GM18511 (cell line): Measurements from ENCODE around the gene ACP7.
"Not testable (repeated sequence)": the region's sequence is repeated elsewhere in the genome, so short reads cannot be mapped to it uniquely, and the experiment has no call there.

Experiments used
- ATAC-seq: cut with Tn5 transposase; IDR thresholded peaks from one replicate; pipeline ENCODE4 v1.9.1; 2021; ENCODE audit warnings: mild to moderate bottlenecking, moderate library complexity; ENCODE audit not compliant: unreplicated experiment

Gene ACP7

DNA sequence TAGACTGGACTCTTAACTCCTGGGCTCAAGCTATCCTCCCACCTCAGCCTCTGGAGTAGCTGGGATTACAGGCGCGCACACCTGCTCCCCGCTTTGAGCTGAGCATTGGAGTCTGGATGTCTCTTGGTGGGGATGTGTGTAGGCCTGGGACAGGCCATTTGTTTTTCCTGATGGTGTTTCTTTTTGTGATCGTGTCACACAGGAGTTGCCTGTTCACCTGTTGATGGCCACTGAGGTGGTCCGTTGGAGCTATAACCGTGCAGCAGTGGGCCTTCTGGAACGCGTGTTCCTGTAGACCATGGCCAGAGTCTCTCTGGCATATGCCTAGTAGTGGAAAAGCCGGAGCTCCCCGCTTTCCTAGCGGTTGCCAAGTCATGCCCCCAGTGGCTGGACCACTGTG lies 44.9 kb downstream of the ACP7 start:
- no peak for ATAC-seq

DNA sequence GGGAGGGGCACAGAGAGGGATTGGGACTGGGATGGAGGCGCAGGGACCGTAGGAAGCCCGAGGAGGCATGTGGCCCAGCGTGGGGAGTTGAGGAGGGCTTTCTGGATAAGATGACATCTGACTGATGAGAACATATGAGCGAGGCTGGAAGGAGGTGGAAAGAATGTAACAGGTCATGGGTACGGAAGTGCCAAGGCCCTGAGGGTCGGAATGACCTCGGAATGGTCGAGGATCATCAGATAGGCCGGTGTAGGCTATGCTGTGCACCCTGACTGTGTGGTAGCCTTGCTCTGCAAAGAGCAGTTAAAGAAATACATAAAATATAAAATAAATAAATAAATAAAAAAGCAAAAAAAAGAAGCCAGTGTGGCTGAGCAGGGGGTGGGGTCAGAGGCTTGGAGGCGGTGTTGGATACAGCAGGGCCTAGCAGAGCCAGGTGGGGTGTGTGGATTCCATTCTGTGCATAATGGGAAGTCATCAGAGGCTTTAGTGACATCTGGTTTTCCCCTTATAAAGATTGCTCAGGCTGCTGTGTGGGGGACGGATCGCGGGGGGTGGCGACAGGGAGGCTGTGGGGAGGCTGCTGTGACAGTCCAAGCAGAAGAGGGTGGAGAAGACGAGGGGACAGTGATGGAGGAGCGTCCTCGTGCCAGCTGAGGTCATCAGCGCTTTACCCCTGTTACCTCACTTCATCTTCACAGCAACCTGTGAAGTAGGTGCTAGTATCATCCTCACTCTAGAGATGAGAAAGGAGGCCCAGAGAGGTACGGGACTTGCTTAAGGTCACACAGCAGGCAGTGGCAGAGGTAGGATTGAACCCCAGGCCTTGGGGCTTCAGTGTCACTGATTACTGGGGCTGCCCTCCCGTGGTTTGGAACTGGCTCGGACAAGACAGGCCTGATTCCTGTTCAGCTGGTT lies 46.4 kb downstream of the ACP7 start:
- no peak for ATAC-seq

DNA sequence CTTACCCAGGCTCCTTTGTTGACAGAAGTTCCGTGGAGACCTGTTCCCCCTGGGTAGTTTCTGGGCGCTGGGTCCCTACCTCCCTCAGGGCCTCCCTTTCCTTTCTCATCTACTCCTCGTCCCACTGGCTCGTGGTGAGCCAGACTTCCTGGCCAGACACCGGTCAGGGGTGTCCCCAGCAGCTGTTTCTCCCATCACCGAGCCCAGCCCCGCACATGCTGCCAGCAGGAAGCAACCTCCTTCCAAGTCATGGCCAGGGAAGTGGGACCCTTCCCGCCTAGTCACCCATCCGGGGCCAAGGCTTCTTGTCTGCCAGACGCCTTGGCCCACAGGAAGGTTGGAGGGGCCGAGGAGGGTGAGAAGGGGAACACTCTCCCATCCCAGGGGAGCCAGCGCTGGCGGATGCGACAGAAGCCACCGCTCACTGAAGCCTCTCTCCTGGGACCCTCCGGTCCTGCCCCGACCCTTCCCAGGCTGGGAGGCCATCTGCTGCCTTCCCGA lies 47.1 kb downstream of the ACP7 start:
- no peak for ATAC-seq

DNA sequence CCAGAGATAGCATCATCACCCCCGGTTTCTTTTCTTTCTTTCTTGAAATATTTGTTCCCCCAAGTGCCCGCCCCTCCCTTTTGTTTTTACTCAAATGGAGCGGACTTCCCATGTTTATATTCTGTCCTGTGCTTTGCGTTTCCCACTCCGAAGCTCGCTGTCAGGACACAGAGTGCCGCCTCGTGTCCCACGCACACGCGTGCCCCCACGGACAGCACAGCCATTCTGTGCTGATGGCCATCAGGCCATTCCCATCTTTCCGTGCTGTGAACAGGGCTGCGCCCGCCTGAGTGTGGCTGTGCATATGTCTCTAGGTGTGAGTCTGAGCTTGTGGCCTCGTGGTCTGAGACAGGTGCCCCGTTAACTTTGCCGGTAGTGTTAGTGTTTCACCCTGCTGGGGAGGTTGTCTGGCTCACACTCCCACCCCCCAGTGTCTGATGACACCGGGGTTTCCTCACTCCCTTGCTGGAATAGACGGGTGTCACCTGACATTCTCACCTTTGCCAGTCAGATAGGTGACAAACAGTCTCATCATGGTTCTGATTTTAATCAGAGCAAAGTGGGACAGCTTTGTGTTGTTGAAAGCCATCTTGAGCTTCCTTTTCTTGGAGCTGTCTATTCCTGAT lies 48.3 kb downstream of the ACP7 start:
- ATAC-seq = no peak

DNA sequence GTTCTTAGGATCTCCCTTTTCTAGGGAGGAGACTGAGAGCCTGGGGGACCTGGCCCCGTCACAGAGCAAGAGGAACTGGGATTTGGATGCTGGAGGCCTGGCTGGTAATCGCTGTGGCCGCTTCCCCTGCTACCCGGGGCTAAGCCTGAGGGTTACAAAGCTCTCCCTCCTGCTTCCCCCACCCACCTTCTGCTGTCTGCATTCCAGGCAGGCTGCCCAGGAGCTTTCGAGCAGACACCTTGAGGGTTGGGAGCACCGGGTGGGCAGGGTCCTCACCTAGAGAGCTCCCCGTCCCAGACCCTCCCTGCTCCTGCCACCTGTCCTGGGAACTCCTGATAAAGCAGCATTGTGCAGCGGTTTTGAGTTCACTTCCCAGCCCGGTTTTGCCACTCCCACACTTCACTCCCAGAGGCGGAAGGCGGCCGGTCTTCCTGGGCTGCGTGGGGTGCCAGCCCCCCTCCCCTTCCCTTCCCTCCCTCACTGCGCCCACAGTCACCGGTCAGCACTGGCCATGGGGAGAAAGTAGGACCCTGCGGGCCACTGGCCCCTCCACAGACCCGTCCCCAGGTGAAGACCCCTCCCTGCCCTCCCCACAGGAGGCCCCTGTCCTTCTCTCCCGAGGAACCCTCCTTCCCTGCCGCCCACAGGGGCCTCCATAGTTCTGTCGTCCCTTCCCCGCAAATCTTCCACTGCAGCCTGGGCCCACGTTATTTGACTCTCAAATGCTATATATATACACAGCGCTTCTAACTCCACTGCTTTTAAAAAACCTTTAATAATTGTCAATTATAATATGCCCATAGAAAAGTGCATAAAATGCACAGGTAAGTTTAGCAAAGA lies 49.5 kb downstream of the ACP7 start:
- no peak for ATAC-seq

DNA sequence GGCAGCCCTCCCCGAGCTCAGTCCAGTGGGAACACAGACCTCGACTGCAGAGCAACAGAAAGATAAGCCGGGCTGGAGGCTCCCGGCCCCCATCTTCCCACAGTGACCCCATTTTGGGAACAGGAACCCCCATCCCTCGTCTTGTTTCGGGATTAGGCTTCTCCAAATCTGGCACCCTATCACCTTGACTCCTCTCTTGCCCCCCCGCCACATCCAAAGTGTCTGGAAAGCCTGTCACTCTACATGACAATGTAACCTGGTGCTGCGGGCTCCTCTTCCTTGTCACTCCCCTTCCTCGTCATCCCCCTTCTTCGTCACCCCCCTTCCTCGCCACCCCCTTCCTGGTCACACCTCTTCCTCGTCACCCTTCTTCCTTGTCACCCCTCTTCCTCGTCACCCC lies 51.5 kb downstream of the ACP7 start:
- ATAC-seq = no peak

DNA sequence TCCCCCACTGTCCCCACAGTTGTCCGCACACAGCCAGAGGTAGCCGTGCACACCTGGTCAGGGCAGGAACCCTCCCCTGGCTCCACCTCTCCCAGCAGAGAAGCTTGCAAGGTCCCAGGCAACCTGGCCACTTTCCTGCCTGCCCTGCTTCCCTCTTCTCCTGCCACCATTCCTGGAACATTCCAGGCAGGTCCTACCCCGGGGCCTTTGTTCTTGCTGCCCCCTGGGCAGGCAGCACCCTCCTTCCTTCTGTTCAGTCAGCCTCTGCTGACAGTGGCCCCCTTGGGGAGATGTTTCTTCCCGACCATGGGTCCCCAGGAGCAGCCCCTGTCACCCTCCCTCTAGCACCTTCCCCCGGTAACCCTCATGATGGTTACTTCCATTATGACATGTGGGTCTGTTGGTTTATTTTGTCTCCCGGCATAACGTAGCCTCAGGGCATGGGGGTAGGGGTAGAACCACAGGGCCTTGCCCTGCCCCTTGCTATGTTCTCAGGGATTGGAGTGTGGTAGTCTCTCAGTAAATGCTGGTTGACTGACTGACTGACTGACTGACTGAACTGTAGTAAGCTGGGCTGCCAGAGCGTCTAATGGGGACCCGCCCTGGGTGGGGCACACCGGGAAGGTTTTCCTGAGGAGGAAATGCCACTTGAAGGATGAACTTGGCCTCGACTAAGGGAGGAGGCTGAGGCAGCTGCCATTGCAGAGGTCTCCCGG lies 52.2 kb downstream of the ACP7 start:
- ATAC-seq = no peak

DNA sequence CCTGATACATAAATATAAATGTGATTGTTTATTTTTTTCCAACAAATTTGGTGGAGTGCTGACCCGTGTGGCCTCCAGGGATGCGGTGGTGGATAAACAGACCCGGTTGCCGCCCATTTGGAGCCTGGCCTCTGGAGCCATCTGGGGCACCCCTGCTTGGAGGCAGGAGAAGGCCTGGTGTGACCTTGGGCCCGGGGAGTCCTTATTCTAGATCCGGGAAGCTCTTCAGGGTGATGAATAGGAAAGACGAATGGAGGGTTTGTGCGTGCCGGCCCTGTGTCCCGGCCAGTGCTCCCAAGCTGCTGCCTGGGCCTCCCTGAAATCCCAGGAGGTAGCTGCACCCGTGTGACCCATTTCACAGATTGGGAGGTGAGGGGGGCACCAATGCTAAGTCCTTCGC lies 53.0 kb downstream of the ACP7 start:
- no peak for ATAC-seq

DNA sequence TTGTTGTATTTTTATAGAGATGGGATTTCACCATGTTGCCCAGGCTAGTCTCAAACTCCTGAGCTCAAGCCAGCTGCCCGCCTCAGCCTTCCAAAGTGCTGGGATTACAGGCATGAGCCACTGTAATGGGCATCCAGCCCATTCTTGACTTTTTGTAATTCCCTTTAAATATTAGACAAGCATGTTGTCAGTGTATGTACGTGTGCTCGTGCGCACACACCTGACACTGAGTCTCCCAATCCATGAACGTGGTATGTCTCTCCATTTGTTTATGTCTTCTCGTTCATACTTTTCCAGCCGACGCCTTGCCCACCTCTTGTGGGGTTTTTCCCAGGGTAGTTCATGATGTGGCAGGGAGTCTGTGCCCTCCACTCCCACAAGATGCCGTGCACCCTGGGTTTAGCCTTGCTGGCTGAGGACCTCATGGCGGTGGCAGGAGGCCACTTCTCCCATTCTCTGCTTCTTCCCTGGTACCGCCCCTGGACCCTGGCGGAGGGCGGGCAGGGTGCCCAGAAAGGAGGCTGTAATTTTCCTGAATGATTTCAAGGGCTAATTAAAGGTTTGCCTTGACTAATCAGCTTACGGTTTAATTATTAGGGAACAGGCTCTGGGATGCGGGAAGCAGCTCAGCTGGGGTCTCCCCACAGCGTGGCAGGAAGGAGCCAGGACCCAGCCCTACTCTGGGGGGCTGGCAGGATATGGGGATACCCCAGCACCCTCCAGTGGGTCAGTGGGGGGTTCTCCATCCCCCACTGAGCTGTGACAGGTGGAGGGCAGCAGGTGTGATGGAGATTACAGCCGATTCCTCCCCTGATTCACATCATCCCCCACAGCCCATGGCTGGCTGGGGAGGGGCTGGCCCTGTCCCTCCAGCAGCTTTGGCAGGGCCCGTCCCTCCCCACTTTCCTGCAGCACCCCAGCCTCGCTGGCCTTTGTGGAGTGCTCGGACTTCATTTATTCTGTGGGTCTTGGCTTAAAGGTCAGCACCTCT lies 54.3 kb downstream of the ACP7 start:
- no peak for ATAC-seq

DNA sequence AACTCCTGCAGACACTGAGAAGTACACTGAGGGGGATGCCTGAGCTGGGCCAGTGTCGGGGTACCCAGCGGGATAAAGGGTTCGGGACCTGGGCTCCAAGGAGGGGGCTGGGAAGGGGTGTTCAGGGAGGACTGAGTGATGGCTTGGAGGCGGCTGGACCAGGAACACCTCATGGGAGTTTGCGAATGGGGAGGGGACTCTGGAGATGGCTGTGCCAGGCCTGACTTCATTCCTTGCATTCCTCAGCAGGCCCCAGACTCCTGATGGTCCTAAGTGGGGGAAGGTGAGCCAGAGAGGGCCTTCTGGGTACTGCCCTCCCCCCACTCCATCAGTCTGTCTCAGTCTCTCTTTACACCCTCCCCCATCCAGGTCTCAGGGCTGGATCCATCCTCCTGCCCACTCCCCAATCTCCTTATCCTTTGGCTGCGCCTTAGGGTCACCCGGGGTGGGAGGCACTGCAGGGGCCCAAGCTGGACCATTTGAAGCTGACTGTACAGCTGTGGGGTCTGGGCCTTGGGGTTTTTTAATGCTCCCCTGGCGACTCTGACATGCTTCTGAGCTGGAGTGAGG lies 55.2 kb downstream of the ACP7 start:
- ATAC-seq = no peak

DNA sequence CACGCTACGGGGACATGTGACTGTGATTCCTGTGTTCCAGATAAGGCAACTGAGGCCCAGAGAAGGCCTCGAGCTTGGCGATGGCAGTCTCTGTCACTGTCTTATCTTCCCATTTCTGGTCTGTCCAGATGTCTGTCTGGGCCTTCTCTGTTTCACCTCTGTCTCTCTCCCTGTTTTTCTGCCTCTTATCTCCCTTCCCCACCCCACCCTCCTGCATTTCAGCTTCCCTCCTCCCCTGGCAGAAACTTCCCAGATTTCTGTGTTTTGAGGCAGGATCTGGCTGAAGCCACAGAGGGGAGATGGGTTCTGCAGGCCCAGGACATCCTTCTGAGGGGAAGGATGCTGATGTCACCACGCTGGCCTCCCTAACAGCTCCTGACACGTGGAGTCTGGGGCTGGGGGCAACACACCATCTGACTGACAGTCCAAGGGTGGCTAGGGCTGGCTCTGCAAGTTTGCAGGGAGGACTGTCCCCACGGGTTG lies 55.8 kb downstream of the ACP7 start:
- ATAC-seq = no peak

DNA sequence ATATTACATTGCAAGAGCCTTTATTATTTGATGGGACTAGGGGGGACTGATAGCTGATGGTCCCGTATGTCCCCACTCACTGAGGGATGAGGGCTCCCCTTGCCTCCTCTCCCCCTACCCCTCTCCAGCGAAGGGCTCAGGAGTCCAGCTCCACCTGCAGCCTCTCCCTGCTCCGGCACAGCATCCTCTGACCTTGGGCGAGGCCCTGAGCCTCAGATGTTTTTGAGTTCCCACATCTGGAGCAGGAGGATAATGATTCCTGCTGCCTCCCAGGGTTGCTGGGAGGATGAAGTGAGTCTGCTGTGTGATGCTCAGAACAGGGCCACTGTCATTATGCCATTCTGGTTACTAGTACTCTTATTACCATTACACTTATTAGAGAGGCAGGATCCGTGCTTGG lies 56.4 kb downstream of the ACP7 start:
- no peak for ATAC-seq

DNA sequence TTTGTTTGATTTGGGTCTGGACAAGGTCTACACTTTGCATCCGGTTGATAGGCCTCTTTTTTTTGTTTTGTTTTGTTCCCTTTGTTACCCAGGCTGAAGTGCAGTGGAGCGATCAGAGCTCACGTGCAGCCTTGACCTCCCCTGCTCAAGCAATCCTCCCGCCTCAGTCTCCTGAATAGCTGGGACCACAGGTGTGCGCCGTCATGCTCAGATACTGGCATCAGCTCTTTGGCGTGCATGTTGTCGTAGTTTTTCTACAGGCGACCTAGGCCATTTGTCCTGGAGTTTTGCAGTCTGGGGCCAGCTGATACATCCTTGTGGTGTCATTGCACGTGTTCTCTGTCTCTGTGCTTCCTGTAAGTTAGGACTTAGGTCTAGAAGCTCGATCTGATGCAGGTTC lies 57.8 kb downstream of the ACP7 start:
- no peak for ATAC-seq

DNA sequence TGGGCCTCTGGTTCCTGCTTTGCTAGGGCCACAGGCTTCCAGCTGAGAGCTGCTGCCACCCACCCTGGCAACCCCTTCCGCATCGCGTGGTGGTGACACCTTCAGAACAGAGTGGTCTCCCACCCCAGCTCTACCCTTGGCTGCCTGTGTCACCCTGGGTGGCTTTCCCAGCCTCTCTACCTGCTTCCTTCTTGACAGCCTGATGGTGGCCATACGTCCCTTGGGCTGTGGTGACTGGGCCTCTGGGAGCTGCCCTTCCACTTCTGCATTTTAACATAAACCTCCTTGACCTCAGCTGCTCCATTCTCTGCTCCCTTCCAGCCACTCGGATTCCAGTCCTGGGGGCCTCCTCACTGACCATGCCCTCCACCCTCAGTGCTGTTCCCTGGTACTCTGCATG lies 58.5 kb downstream of the ACP7 start:
- ATAC-seq = no peak

DNA sequence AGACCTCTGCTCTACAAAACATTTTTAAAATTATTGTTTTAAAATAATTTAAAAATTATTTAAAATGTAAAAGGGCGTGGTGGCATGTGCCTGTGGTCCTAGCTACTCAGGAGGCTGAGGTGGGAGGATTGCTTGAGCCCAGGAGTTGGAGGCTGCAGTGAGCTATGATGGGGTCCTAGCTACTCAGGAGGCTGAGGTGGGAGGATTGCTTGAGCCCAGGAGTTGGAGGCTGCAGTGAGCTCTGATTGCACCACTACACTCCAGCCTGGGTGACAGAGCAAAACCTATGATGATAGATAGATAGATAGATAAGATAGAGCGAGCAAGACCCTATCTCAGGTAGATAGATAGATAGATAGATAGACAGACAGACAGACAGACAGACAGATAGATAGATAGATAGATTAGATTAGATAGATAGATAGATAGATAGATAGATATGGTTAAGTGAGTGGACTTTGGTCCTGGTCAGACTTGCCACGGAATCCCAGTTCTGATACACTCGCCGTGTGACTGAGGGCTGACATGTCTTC lies 59.7 kb downstream of the ACP7 start:
- not testable (repeated sequence) for ATAC-seq

DNA sequence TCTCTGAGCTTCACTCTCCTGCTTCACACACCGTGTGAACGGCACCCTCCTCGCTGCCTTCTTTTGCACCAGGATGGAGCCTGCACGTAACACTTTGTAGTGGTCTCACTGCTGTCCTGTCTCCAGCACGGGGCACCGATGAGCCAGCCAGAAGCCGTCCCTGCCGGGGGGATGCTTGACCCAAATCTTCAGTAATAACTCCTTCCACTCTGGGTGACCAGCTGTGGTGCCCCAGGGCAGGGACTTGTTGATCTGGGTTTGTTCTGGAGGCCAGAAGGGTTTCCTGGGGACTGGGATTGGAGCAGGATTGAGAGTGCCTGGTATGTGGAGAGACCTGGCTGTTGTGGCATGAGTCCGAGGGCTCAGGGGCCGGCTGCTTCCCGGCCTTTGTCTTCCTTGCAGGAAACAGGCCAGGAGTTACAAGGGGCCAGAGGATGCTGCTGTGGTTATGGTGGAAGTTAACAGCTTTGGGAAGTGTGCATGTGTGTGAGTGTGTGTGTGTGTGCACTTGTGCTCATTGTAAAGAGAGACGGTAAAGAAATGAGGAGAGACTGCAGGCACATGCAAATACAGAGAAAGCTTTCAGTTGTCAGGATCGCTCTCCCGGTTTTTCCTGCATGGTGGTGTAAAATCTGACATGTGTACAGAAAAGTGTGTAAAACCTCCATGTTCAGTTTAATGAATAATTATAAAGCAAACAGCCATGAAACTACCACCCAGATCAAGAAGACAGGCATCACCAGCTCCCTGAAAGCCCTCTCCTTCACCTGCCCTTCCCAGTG lies 60.3 kb downstream of the ACP7 start:
- ATAC-seq = no peak

DNA sequence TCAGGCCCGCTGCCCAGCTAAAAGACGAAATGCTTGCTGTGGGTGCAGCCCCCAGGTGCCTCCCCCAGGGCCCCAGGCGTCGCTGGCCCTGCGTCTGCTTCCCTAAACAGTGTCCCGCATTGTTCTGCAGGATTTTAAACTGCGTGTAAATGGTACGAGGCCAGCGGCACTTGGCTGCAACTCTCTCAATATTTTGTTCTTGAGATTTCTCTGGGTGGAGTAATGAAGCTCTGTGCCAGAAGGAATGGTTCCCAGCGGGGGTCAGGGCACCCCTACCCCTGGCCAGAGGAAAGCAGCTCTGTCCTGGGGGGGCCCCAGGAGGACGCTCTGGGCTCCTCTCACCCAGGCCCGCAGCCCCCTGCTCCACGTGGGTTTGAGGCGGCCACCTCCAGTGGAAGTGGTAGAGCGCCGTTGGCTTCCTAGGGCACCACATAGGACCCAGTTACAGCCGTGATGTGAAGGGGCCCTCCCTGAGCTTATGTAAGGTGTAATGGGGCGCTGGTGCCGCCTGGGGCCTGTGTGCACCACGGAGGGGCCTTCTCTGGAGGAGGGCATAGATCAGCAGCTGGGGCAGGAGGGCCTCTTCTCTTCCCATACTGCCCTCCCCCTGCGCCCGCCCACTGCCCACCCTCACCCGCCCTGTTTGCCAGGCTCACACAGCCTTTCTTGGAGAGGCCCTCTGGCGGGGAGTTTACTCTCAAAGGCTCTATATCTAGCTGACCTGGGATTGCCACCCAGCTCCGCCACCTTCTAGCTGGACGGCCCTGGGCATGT lies 61.2 kb downstream of the ACP7 start:
- ATAC-seq = no peak
